SK-MEL-5 (cell line): Measurements from ENCODE around the gene NTN1. TPM values are rescaled to one million over a fixed set of nuclear protein-coding genes. Genes with fewer than 3 reads are reported as not detected.

Experiments used
- DNase-seq: peaks from one replicate; pipeline ENCODE4 v3.0.0-alpha.2; 2016; ENCODE audit warnings: low read depth, low spot score
- in situ Hi-C: cut with HindIII; loops from 2 replicates; pipeline ENCODE4 v1.10.0; 2016; ENCODE audit warnings: low sequenced_read_pairs, high pct_unique_total_duplicates, low pct_unique_long_range_greater_than_20kb
- small RNA-seq, 2 experiments: library from RNA; depleted of rRNA; stranded (forward); fragments of <200 nt; gene quantifications; one replicate each; pipeline ENCODE3, GENCODE V24; 2014
- total RNA-seq: library from RNA; depleted of rRNA; stranded (reverse); fragments of >200 nt; shearing (Covaris generic); gene quantifications from 2 replicates; pipeline ENCODE4 v1.2.3, GENCODE V29; 2014; rRNA removed

Gene NTN1
- total RNA-seq, 1 experiment from 2014 or later, result 5.9 TPM

DNA sequence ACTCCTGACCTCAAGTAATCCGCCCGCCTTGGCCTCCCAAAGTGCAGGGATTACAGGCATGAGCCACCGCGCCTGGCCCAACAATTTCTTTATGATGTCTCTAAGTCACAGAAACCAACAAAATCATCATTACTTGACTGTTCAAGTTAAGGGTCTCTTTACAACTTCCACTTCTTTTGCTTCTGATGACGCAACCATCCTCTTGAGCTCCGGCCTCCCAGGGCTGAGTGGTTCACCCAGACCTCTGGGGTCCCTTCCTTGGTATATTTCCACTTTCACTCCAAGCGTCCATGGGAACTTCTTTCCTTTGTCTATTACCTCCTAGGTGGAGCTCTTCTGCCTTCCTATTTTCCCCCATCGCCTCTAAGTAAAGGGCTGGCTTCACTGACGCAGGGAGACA, 253.7 kb downstream of the NTN1 start:
- DNase-seq, result no peak
- in situ Hi-C loops, result no loop called here

DNA sequence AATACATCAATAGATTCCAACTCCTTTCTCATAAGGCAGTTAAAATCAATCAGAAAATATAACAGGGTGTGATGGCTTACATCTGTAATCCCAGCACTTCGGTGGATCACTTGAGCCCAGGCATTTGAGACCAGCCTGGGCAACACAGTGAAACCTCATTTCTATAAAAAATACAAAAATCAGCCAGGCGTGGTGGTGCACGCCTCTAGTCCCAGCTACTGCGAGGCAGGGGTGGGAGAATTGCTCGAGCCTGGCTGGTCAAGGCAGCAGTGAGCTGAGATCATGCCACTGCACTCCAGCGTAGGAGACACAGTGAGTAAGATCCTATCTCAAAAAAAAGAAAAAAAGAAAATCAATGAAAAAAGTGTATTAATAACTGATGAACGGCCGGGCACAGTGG, 258.6 kb downstream of the NTN1 start:
- in situ Hi-C loops, result no loop called here
- DNase-seq, result no peak

DNA sequence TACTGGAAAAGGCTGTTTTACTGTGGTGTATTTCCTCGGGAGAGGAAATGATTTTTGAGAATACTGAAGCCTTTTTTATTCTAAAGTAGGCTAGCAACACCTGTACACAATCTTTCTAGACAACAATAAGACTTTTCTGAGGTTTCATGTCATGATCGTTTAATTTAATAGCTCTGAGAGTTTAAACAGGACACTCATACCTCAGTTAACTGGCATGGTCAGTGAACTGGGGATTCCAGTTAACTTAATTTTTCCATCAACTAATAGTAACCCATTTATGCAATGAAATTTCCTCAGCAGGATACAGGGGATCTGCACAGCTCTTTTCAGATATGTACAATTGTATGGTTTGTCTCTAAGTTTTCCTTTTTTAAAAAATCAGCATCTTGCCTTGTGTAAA, 262.6 kb downstream of the NTN1 start:
- in situ Hi-C loops, result no loop called here
- no peak for DNase-seq

DNA sequence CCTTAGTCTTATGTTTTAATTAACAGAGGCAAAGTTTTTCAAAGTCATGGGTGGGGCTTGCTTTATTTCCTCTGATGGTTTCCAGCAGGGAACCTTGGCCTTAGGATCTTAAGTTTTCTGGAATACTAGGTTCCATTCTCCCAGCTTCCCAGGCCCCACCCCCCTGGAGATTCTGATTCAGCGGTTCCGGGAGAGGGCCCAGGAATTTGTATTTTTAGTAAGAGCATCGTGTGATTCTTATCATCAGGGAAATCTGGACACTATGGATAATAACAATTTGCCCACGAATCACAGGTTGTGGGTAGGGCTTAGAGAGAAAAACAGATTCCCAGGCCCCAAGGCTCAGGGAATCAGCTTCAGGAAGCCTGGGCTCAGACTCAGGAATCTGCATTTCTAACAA, 263.6 kb downstream of the NTN1 start:
- no peak for DNase-seq
- in situ Hi-C loops, result no loop called here

DNA sequence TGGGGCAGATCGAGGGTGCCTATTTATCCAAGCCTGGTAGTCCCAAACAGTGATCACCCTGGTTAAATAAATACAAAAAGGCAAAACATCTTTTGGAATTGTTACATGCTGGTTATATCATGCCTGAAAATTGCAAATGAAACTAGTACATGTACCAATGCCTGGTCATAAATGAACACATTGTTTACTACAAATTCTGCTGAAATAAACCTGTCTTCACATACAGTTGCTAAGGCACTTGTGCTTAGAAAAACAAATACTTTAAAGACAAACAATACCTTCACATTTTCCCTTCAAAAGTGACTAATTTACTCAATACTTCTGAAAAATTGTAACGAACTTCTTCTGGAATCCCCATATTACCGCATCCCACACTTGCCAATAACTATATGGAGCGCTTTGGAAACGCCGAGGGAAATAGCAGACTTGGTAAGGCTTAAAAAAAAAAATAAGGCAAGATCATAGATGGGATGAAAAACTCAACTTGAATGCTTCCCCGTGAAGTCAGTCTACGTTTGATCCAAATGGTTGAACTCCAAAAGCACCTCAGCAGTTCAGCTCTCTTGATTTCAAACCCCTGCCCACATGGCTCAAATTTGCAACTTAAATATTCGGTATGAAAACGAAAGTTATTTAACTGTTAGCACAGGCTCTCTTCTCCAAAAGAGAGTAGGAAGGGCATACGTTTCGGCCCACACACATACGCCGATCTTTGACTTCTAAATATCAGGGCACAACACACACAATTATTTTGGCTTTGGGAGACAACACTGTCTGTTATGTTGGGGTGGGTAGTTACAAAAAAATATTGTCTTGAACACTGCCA, 264.5 kb downstream of the NTN1 start:
- no peak for DNase-seq
- in situ Hi-C loops, result no loop called here

DNA sequence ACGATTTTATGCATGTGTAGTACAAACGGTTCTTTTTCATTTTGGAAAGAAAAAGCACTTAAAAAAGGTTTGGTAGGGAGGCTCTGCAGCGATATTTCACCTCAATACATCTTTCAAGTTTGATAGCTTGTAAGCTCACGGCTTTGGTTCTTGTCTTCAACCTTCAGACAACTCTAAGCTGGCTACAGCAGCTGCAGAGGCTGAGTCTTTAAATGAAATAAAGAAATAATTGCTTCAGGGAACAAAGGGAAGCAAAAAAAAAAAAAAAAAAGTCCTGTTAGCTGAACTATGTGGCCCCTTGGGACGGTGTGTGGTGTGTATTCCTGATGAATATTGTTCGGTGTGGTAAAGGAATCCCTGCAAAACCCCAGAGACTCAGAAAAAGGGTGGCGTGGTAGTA, 265.1 kb downstream of the NTN1 start:
- DNase-seq, result no peak
- in situ Hi-C loops, result no loop called here

DNA sequence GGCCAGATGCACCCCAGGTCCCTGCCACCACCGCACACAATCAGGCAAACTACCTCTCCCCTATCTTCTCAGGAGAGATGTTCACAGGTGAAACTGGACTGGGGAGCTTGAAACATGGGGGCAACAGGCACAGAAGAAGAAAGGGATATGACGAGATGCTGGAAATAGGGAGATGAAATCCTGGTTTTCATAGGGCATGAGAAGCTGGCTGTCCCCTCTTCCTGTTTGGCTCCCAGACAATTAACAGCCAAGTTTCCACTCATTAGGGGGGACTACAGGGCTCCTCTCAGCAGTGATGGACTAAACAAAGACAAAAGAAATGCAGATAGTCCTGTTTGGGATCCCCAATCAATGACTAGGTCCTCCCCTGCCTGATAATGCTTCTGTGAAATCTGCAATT, 266.0 kb downstream of the NTN1 start:
- in situ Hi-C loops, result no loop called here
- no peak for DNase-seq

DNA sequence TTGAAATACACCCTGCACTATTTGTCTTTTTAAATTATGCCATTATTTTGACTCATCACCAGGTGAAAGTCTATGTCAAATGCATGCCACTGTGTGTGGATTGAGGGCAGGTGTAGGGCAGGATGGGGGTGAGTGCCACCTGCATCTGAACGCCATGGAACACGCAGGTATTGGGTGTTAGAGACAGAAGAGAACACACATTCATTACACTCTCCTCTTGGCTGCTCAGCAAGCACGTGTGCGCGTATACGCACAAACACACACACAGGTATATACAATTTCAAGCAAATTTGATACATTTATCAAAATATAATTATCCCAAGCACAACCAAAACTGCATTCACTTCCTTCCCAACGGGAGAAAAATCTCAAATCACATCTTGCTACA, 268.9 kb downstream of the NTN1 start:
- no peak for DNase-seq
- in situ Hi-C loops, result no loop called here

DNA sequence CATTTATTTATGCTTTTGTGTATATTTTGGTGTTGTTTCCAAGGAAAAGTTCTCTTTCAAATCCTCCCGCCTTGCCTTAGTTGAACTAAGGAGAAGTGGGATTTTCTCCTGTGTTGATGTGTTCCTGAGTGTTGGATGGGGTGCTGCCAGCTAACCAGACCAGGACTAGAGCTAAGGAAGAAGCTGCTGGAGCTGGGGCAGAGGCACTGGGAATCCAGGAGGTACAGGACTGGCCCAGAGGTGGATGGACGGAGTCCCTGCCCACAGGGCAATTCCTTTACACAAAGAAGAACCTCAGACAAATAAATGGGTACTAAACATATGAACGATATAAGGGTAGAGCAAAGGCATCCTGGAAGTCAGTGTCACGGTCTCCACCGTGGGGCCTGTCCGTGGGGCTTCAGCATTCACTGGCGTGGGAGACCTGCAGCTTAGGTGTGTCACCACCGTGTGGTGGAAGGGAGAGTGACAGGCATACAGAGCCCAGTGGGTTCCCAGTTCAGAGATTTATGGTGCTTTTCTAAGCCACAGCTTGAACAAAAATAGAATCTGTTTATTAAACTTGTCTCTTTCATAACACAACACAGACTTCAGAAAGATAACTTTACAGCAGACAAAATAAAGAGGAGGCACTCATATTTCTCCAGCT, 270.7 kb downstream of the NTN1 start:
- in situ Hi-C loops, result no loop called here
- peak; percentile 52 for DNase-seq

DNA sequence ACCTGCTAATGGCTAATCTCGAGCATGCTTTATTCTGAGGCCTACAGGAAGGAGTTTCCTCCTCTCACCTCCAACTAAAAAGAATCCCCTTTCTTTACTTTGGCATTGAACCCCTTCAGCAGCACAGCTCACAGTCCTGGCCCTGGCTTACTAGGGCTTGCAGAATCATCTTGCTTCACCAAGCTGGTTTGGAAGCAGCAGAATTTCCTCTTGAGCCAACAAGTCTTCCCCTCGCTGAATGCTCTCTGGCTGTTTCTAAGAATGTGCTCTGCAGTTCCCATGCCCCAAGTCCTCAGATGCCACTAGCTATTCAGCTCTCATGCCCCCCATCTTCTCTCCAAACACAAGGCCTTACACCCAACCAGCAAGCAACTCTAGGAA, 271.2 kb downstream of the NTN1 start:
- no peak for DNase-seq
- in situ Hi-C loops, result no loop called here

Small RNA genes within 50 kb of the gene (small RNA-seq; reads per million reads assigned to genes)
- gene AC005695.3, result 0 reads per million in 2 experiments

Other genes starting within 250 kb of the NTN1 start
- gene MFSD6L, start 222.1 kb upstream of the NTN1 start, total RNA-seq, result not detected in 2 replicates
- gene PIK3R6, start 153.8 kb upstream of the NTN1 start, total RNA-seq, result 0.05 TPM in 1 of 2 replicates, not detected in the other
- 0.82 and 2.3 TPM in 2 replicates for gene PIK3R5, start 55.8 kb upstream of the NTN1 start, total RNA-seq